ENCODE data around the gene GPR155. TPM values are rescaled to one million over a fixed set of nuclear protein-coding genes. Genes with fewer than 3 reads are reported as not detected.
"Not testable (repeated sequence)": the region's sequence is repeated elsewhere in the genome, so short reads cannot be mapped to it uniquely, and the experiment has no call there.

The GPR155 gene
- total RNA-seq, 2 experiments from 2014 or later: 17.3 to 19.8 TPM

- peaks cover 38% of the 10 kb centered on the region for H3K36me3 Mint-ChIP-seq (ENCODE audit: low read depth)
- H3K27ac Mint-ChIP-seq; ATAC-seq; H3K9me3 Mint-ChIP-seq (ENCODE audit: insufficient read depth); H3K4me3 Mint-ChIP-seq; POLR2A ChIA-PET; H3K27me3 Mint-ChIP-seq (ENCODE audit: low read depth); DNase-seq; CTCF ChIA-PET: not testable (repeated sequence)
- peaks cover 24% of the 10 kb centered on the region for H3K4me1 Mint-ChIP-seq (ENCODE audit: low read depth)
Measured at GRCh38 chr2:174390303-174390702, 96.5 kb downstream of the GPR155 start.

GRCh38 chr2:174389542-174389941 lies 97.3 kb downstream of the GPR155 start:
- Mint-ChIP-seq H3K27me3 (ENCODE audit: low read depth) (no peaks in the 10 kb centered on the region), H3K4me3 (no peak overlapping the region), H3K9me3 (ENCODE audit: insufficient read depth) (no peaks in the 10 kb centered on the region), H3K36me3 (ENCODE audit: low read depth) (peaks cover 39% of the 10 kb centered on the region), H3K4me1 (ENCODE audit: low read depth) (peaks cover 18% of the 10 kb centered on the region), H3K27ac (no peak overlapping the region)
- POLR2A ChIA-PET: no interaction called here
- CTCF ChIA-PET: no interaction called here
- ATAC-seq (no peak), DNase-seq (no peak)

GRCh38 chr2:174388706-174389105 lies 98.1 kb downstream of the GPR155 start:
- H3K4me3 Mint-ChIP-seq; DNase-seq; ATAC-seq; POLR2A ChIA-PET; H3K27ac Mint-ChIP-seq; H3K4me1 Mint-ChIP-seq (ENCODE audit: low read depth); H3K27me3 Mint-ChIP-seq (ENCODE audit: low read depth); H3K9me3 Mint-ChIP-seq (ENCODE audit: insufficient read depth); CTCF ChIA-PET: not testable (repeated sequence)
- H3K36me3 Mint-ChIP-seq (ENCODE audit: low read depth): peaks cover 45% of the 10 kb centered on the region

- POLR2A ChIA-PET: no interaction called here
- H3K27ac Mint-ChIP-seq: no peak overlapping the region
Measured at GRCh38 chr2:174385201-174385600, 101.6 kb downstream of the GPR155 start.

GRCh38 chr2:174383796-174384195 lies 103.0 kb downstream of the GPR155 start:
- peaks cover 26% of the 10 kb centered on the region for H3K36me3 Mint-ChIP-seq (ENCODE audit: low read depth)
- ChIA-PET CTCF (no interaction called here), POLR2A (no interaction called here)
- H3K27ac Mint-ChIP-seq: no peak overlapping the region
- no peak for DNase-seq
- no peaks in the 10 kb centered on the region for H3K4me1 Mint-ChIP-seq (ENCODE audit: low read depth)
- no peak overlapping the region for H3K4me3 Mint-ChIP-seq
- no peaks in the 10 kb centered on the region for H3K27me3 Mint-ChIP-seq (ENCODE audit: low read depth)
- no peaks in the 10 kb centered on the region for H3K9me3 Mint-ChIP-seq (ENCODE audit: insufficient read depth)
- no peak for ATAC-seq

More at GRCh38 chr2:174385201-174385600, 101.6 kb downstream of the GPR155 start:
- Mint-ChIP-seq H3K4me3 (no peak overlapping the region), H3K9me3 (ENCODE audit: insufficient read depth) (no peaks in the 10 kb centered on the region), H3K27me3 (ENCODE audit: low read depth) (no peaks in the 10 kb centered on the region), H3K4me1 (ENCODE audit: low read depth) (no peaks in the 10 kb centered on the region), H3K36me3 (ENCODE audit: low read depth) (peaks cover 34% of the 10 kb centered on the region)
- CTCF ChIA-PET: no interaction called here
- ATAC-seq: no peak
- DNase-seq: no peak

Other genes with a start within 250 kb of the GPR155 start
- 10 to 100 TPM; 71.6 to 73.1 TPM for gene OLA1, start 238.5 kb downstream of the GPR155 start, total RNA-seq
- not detected for gene SP9, start 152.1 kb downstream of the GPR155 start, total RNA-seq
- gene SCRN3, start 91.3 kb downstream of the GPR155 start, total RNA-seq: 10 to 100 TPM; 14.7 to 18.6 TPM
- gene WIPF1, start 110.8 kb upstream of the GPR155 start, total RNA-seq: 100 to 1,000 TPM; 357 to 390 TPM

All from activated CD8-positive, alpha-beta T cell treated with anti-CD3 and anti-CD28 coated beads, Interleukin-2, amount 10 ng/mL, durations not matched to agents 7 days and 5 days (primary cell).